GM23338 (cell line): ENCODE results near the gene PPP4R3A. TPM values are rescaled to one million over a fixed set of nuclear protein-coding genes. Genes with fewer than 3 reads are reported as not detected.

ENCODE experiments used
- ATAC-seq: fragments of 200-7000 bp; cut with Tn5 transposase; 3 replicates; pipeline ENCODE4 v1.9.1; 2020
- DNase-seq: peaks from one replicate; pipeline ENCODE4 v3.0.0-alpha.2; 2015; ENCODE audit warnings: low spot score
- H2AFZ ChIP-seq: fragments of 200-600 bp; sonication (generic); 2 replicates; pipeline ENCODE4 v1.8.0; 2016; ENCODE audit warnings: antibody characterized with exemption, mild to moderate bottlenecking, moderate library complexity
- H3F3A ChIP-seq: fragments of 200-600 bp; sonication (generic); replicated peaks from 2 replicates; pipeline ENCODE4 v1.8.0; 2017; ENCODE audit warnings: antibody characterized with exemption, mixed run types, low read depth
- H3K27ac ChIP-seq: fragments of 200-600 bp; sonication (generic); 2 replicates; pipeline ENCODE4 v1.6.1; 2016; ENCODE audit warnings: low read depth
- H3K27me3 ChIP-seq: fragments of 200-600 bp; sonication (generic); 2 replicates; pipeline ENCODE4 v1.8.0; 2016; ENCODE audit warnings: mild to moderate bottlenecking, mixed run types, moderate library complexity; ENCODE audit not compliant: insufficient read depth
- H3K36me3 ChIP-seq: fragments of 200-600 bp; sonication (generic); 2 replicates; pipeline ENCODE4 v1.8.0; 2016; ENCODE audit warnings: mild to moderate bottlenecking; ENCODE audit not compliant: insufficient read depth
- H3K4me1 ChIP-seq: fragments of 200-600 bp; sonication (generic); 2 replicates; pipeline ENCODE4 v1.8.0; 2016; ENCODE audit warnings: mild to moderate bottlenecking, moderate library complexity; ENCODE audit not compliant: insufficient read depth
- H3K4me2 ChIP-seq: fragments of 200-600 bp; sonication (generic); 2 replicates; pipeline ENCODE4 v1.7.1; 2017; ENCODE audit warnings: mixed run types
- H3K4me3 ChIP-seq: fragments of 200-600 bp; sonication (generic); 2 replicates; pipeline ENCODE4 v1.6.1; 2016; ENCODE audit warnings: mixed run types
- H3K79me2 ChIP-seq: fragments of 200-600 bp; sonication (generic); replicated peaks from 2 replicates; pipeline ENCODE4 v1.8.0; 2017; ENCODE audit warnings: mild to moderate bottlenecking; ENCODE audit not compliant: insufficient read depth
- H3K9me2 ChIP-seq: fragments of 200-600 bp; sonication (generic); 2 replicates; pipeline ENCODE4 v1.8.0; 2017; ENCODE audit not compliant: insufficient read depth
- H4K20me1 ChIP-seq: fragments of 200-600 bp; sonication (generic); replicated peaks from 2 replicates; pipeline ENCODE4 v1.8.0; 2017; ENCODE audit warnings: mild to moderate bottlenecking; ENCODE audit not compliant: insufficient read depth
- H3K27ac Mint-ChIP-seq: 2 replicates; pipeline ENCODE4 v1.8.0; 2020; ENCODE audit warnings: inconsistent platforms, mild to moderate bottlenecking, moderate library complexity, mixed read lengths
- H3K27me3 Mint-ChIP-seq: 3 replicates; pipeline ENCODE4 v1.8.0; 2022; ENCODE audit warnings: low read depth, mild to moderate bottlenecking, moderate library complexity, mixed read lengths, inconsistent platforms; ENCODE audit not compliant: insufficient read depth, poor library complexity
- H3K36me3 Mint-ChIP-seq: 3 replicates; pipeline ENCODE4 v1.8.0; 2021; ENCODE audit warnings: low read depth, mild to moderate bottlenecking, inconsistent platforms, moderate library complexity, mixed read lengths
- H3K4me1 Mint-ChIP-seq: 3 replicates; pipeline ENCODE4 v1.8.0; 2020; ENCODE audit warnings: mild to moderate bottlenecking, inconsistent platforms, mixed read lengths
- H3K4me3 Mint-ChIP-seq: 3 replicates; pipeline ENCODE4 v1.8.0; 2021; ENCODE audit warnings: moderate library complexity, mild to moderate bottlenecking, inconsistent platforms, mixed read lengths
- H3K9me3 Mint-ChIP-seq: 3 replicates; pipeline ENCODE4 v1.8.0; 2020; ENCODE audit warnings: moderate library complexity, mild to moderate bottlenecking, inconsistent platforms, mixed read lengths
- CREB1 ChIP-seq: fragments of 250-450 bp; sonication (Bioruptor Pico); IDR thresholded peaks from 2 replicates; pipeline ENCODE4 v1.5.0; 2020; ENCODE audit warnings: low read depth, mild to moderate bottlenecking, moderate library complexity
- EZH2 ChIP-seq: fragments of 200-600 bp; sonication (generic); IDR thresholded peaks from one replicate; pipeline ENCODE4 v1.8.0; 2017; ENCODE audit warnings: antibody characterized with exemption, mild to moderate bottlenecking, low read depth; ENCODE audit not compliant: unreplicated experiment
- NANOG ChIP-seq: IDR thresholded peaks from 2 replicates; pipeline ENCODE4 v1.6.1; 2016; ENCODE audit warnings: antibody characterized with exemption, borderline replicate concordance
- STAT1 ChIP-seq: IDR thresholded peaks from one replicate; pipeline ENCODE4 v1.6.1; 2016; ENCODE audit warnings: antibody characterized with exemption; ENCODE audit not compliant: unreplicated experiment
- ZNF331 ChIP-seq: fragments of 250-450 bp; sonication (Bioruptor Pico); IDR thresholded peaks from 2 replicates; pipeline ENCODE4 v1.5.0; 2020; ENCODE audit warnings: low read depth, mild to moderate bottlenecking, moderate library complexity
- polyA plus RNA-seq: library from polyadenylated mRNA; unstranded; fragments of >200 nt; fragmentation: Nextera tagmentation; extraction: Ambion mirVana; gene quantifications from 2 replicates; pipeline ENCODE4 v1.2.1, GENCODE V29; 2016
- total RNA-seq: library from RNA; depleted of rRNA; stranded (reverse); fragments of >200 nt; shearing (Covaris generic); gene quantifications from 2 replicates; pipeline ENCODE4 v1.2.3, GENCODE V29; 2014
- TF ChIP-seq, protein P1 (sequence below): fragments of 250-450 bp; sonication (Bioruptor Pico); IDR thresholded peaks from 2 replicates; pipeline ENCODE4 v1.5.0; 2020; ENCODE audit warnings: mild to moderate bottlenecking, moderate library complexity
- TF ChIP-seq, protein P2 (sequence below), 2 experiments: fragments of 200-600 bp in 1 of 2; sonication (generic) in 1 of 2; conservative IDR thresholded peaks; 2 replicates each; pipeline versions ENCODE4 v1.5.1 to v1.6.1; 2016 to 2017; ENCODE audit warnings: antibody characterized with exemption in 2 of 2, low read depth in 2 of 2, mild to moderate bottlenecking in 2 of 2, moderate library complexity in 1 of 2

PPP4R3A gene
- total and polyA plus RNA-seq, 2 experiments from 2014 or later, result 50.3 to 128 TPM

DNA sequence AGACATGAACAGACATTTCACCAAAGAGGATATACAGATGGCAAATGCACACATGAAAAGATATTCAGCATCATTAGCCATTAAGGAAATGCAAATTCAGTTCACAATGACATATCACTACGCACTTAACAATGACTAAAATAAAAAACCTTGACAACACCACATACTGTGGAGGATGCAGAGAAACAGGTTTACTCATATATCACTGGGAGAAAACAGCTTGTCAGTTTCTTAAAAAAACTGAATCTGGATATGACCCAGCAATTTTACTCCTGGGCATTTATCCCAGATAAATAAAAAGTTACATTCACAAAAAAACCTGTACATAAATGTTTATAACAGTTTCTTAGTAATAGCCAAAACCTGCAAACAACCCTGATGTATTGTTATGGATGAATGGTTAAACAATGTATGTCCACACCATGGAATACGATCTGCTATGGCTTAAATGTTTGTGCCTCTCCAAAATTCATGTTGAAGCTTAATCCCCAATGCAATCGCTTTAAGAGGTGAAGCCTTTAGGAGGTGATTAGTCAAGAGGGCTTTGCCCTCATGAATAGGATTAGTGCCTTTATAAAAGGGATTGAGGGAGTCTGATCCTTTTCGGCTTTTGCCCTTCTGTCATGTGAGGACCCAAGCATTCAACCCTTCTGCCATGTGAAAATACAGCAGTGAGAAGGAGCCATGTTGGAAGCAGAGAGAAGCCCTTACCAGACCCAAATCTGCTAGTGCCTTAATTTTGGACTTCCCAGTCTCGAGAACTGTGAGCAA is 36.0 kb upstream of the PPP4R3A start (continued):
- TF ChIP-seq, protein P1, sequence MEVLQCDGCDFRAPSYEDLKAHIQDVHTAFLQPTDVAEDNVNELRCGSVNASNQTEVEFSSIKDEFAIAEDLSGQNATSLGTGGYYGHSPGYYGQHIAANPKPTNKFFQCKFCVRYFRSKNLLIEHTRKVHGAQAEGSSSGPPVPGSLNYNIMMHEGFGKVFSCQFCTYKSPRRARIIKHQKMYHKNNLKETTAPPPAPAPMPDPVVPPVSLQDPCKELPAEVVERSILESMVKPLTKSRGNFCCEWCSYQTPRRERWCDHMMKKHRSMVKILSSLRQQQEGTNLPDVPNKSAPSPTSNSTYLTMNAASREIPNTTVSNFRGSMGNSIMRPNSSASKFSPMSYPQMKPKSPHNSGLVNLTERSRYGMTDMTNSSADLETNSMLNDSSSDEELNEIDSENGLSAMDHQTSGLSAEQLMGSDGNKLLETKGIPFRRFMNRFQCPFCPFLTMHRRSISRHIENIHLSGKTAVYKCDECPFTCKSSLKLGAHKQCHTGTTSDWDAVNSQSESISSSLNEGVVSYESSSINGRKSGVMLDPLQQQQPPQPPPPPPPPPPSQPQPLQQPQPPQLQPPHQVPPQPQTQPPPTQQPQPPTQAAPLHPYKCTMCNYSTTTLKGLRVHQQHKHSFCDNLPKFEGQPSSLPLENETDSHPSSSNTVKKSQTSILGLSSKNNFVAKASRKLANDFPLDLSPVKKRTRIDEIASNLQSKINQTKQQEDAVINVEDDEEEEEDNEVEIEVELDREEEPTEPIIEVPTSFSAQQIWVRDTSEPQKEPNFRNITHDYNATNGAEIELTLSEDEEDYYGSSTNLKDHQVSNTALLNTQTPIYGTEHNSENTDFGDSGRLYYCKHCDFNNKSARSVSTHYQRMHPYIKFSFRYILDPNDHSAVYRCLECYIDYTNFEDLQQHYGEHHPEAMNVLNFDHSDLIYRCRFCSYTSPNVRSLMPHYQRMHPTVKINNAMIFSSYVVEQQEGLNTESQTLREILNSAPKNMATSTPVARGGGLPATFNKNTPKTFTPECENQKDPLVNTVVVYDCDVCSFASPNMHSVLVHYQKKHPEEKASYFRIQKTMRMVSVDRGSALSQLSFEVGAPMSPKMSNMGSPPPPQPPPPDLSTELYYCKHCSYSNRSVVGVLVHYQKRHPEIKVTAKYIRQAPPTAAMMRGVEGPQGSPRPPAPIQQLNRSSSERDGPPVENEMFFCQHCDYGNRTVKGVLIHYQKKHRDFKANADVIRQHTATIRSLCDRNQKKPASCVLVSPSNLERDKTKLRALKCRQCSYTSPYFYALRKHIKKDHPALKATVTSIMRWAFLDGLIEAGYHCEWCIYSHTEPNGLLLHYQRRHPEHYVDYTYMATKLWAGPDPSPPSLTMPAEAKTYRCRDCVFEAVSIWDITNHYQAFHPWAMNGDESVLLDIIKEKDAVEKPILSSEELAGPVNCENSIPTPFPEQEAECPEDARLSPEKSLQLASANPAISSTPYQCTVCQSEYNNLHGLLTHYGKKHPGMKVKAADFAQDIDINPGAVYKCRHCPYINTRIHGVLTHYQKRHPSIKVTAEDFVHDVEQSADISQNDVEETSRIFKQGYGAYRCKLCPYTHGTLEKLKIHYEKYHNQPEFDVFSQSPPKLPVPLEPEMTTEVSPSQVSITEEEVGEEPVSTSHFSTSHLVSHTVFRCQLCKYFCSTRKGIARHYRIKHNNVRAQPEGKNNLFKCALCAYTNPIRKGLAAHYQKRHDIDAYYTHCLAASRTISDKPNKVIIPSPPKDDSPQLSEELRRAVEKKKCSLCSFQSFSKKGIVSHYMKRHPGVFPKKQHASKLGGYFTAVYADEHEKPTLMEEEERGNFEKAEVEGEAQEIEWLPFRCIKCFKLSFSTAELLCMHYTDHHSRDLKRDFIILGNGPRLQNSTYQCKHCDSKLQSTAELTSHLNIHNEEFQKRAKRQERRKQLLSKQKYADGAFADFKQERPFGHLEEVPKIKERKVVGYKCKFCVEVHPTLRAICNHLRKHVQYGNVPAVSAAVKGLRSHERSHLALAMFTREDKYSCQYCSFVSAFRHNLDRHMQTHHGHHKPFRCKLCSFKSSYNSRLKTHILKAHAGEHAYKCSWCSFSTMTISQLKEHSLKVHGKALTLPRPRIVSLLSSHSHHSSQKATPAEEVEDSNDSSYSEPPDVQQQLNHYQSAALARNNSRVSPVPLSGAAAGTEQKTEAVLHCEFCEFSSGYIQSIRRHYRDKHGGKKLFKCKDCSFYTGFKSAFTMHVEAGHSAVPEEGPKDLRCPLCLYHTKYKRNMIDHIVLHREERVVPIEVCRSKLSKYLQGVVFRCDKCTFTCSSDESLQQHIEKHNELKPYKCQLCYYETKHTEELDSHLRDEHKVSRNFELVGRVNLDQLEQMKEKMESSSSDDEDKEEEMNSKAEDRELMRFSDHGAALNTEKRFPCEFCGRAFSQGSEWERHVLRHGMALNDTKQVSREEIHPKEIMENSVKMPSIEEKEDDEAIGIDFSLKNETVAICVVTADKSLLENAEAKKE (CRISPR knock-in tag), result no peak
- TF ChIP-seq ZNF331 (CRISPR knock-in tag), result no peak
- TF ChIP-seq EZH2, result no peak
- TF ChIP-seq NANOG, result no peak
- no peak for TF ChIP-seq CREB1
- no peak for TF ChIP-seq STAT1

DNA sequence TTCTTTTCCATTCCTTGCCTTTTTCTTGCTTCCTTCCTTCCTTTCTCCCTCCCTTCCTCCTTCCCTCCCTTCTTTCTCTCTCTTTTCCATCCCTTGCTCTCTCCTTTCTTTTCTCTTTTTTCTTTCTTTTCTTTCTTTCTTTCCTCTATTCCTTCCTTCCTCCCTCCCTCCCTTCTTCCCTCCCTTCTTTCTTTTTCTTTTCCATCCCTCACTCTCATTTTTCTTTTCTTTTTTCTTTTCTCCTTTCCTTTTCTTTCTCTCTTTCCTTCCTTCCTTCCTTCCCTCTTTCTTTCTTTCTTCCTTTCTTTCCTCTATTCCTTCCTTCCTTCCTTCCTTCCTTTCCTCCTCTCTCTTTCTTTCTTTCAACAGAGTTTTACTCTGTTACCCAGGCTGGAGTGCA is 35.1 kb upstream of the PPP4R3A start:
- H3K79me2 ChIP-seq, result no peaks in the 10 kb centered on the region
- Mint-ChIP-seq H3K4me1 (no peaks in the 10 kb centered on the region), H3K27me3 (peaks cover 3% of the 10 kb centered on the region), H3K27ac (no peak overlapping the region), H3K9me3 (peaks cover 14% of the 10 kb centered on the region; the same call in 2 of the 3 replicates), H3K4me3 (no peak overlapping the region), H3K36me3 (no peaks in the 10 kb centered on the region)
- H3K36me3 ChIP-seq, result no peaks in the 10 kb centered on the region
- H4K20me1 ChIP-seq, result no peaks in the 10 kb centered on the region
- H3K27me3 ChIP-seq, result no peaks in the 10 kb centered on the region
- no peak overlapping the region for H3K4me2 ChIP-seq
- H3K4me3 ChIP-seq, result no peak overlapping the region
- H3K27ac ChIP-seq, result no peak overlapping the region
- H3K9me2 ChIP-seq, result no peaks in the 10 kb centered on the region
- TF ChIP-seq, protein P2, sequence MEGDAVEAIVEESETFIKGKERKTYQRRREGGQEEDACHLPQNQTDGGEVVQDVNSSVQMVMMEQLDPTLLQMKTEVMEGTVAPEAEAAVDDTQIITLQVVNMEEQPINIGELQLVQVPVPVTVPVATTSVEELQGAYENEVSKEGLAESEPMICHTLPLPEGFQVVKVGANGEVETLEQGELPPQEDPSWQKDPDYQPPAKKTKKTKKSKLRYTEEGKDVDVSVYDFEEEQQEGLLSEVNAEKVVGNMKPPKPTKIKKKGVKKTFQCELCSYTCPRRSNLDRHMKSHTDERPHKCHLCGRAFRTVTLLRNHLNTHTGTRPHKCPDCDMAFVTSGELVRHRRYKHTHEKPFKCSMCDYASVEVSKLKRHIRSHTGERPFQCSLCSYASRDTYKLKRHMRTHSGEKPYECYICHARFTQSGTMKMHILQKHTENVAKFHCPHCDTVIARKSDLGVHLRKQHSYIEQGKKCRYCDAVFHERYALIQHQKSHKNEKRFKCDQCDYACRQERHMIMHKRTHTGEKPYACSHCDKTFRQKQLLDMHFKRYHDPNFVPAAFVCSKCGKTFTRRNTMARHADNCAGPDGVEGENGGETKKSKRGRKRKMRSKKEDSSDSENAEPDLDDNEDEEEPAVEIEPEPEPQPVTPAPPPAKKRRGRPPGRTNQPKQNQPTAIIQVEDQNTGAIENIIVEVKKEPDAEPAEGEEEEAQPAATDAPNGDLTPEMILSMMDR (conservative IDR thresholded peaks at IDR 0.05; ENCODE audit: low read depth in 2 of 2), result no peak
- H3K4me1 ChIP-seq, result no peaks in the 10 kb centered on the region
- H2AFZ ChIP-seq, result no peak overlapping the region
- DNase-seq (no peak), ATAC-seq (no peak)
- no peaks in the 10 kb centered on the region for H3F3A ChIP-seq
